ENCODE data around the gene EHMT1. TPM values are rescaled to one million over a fixed set of nuclear protein-coding genes. Genes with fewer than 3 reads are reported as not detected.

Gene EHMT1
- total RNA-seq, 2 donors from 2014 or later, result 24.1 to 34.6 TPM

- TF ChIP-seq CTCF (IDR thresholded peaks at IDR 0.05), result no peak
- no peak for DNase-seq (ENCODE audit: low spot score)
- no peaks in the 10 kb centered on the region for H3K9me3 ChIP-seq
- no peaks in the 10 kb centered on the region for H3K4me1 ChIP-seq
- H3K4me3 ChIP-seq, result no peak overlapping the region
- H3K36me3 ChIP-seq, result peaks cover 52% of the 10 kb centered on the region
- no peaks in the 10 kb centered on the region for H3K27me3 ChIP-seq
- H3K27ac ChIP-seq, result no peak overlapping the region
Observed at GRCh38 chr9:137772281-137772873, 153.6 kb downstream of the EHMT1 start.

- Histone ChIP-seq H3K9me3 (no peaks in the 10 kb centered on the region), H3K4me3 (no peak overlapping the region), H3K27ac (no peak overlapping the region), H3K27me3 (no peaks in the 10 kb centered on the region), H3K36me3 (peaks cover 70% of the 10 kb centered on the region), H3K4me1 (no peaks in the 10 kb centered on the region)
- no peak for DNase-seq (ENCODE audit: low spot score)
- TF ChIP-seq CTCF (IDR thresholded peaks at IDR 0.05), result no peak
Observed at GRCh38 chr9:137774775-137775386, 156.1 kb downstream of the EHMT1 start.

GRCh38 chr9:137776306-137776995 lies 157.6 kb downstream of the EHMT1 start:
- no peak for TF ChIP-seq CTCF (IDR thresholded peaks at IDR 0.05)
- Histone ChIP-seq H3K4me1 (no peaks in the 10 kb centered on the region), H3K27me3 (no peaks in the 10 kb centered on the region), H3K4me3 (no peak overlapping the region), H3K9me3 (no peaks in the 10 kb centered on the region), H3K27ac (no peak overlapping the region), H3K36me3 (peaks cover 65% of the 10 kb centered on the region)
- DNase-seq (ENCODE audit: low spot score), result no peak

GRCh38 chr9:137777761-137778160 lies 159.0 kb downstream of the EHMT1 start:
- H3K9me3 ChIP-seq, result no peaks in the 10 kb centered on the region
- peaks cover 74% of the 10 kb centered on the region for H3K36me3 ChIP-seq
- no peak overlapping the region for H3K27ac ChIP-seq
- H3K4me3 ChIP-seq, result no peak overlapping the region
- H3K4me1 ChIP-seq, result no peaks in the 10 kb centered on the region
- H3K27me3 ChIP-seq, result no peaks in the 10 kb centered on the region
- no peak for DNase-seq (ENCODE audit: low spot score)
- no peak for TF ChIP-seq CTCF (IDR thresholded peaks at IDR 0.05)

GRCh38 chr9:137778336-137778735 lies 159.5 kb downstream of the EHMT1 start:
- no peaks in the 10 kb centered on the region for H3K9me3 ChIP-seq
- H3K4me3 ChIP-seq, result no peak overlapping the region
- no peak for DNase-seq (ENCODE audit: low spot score)
- no peak overlapping the region for H3K27ac ChIP-seq
- no peaks in the 10 kb centered on the region for H3K27me3 ChIP-seq
- H3K36me3 ChIP-seq, result peaks cover 79% of the 10 kb centered on the region
- H3K4me1 ChIP-seq, result no peaks in the 10 kb centered on the region
- TF ChIP-seq CTCF (IDR thresholded peaks at IDR 0.05), result no peak

Data from right atrium auricular region (tissue), 2 donors.